Transverse colon (tissue), 3 donors: ENCODE data around the gene CD9.

Source experiments
- EP300 ChIP-seq: sonication (generic); formaldehyde crosslinking; IDR thresholded peaks from one replicate; pipeline ENCODE4 v1.6.1; 2017; ENCODE audit warnings: antibody characterized with exemption, low read depth
- TF ChIP-seq, protein P1 (sequence below), 5 experiments: fragments of 200-600 bp in 3 of 5; fragments of 450-650 bp in 2 of 5; sonication (generic) in 3 of 5; IDR thresholded peaks; 1 replicate in 2 of 5; 2 replicates in 3 of 5; pipeline ENCODE4 v1.5.1; 2016 to 2017; ENCODE audit warnings: antibody characterized with exemption in 5 of 5, inconsistent platforms in 3 of 5, mild to moderate bottlenecking in 2 of 5, moderate library complexity in 1 of 5

- TF ChIP-seq, protein P1, sequence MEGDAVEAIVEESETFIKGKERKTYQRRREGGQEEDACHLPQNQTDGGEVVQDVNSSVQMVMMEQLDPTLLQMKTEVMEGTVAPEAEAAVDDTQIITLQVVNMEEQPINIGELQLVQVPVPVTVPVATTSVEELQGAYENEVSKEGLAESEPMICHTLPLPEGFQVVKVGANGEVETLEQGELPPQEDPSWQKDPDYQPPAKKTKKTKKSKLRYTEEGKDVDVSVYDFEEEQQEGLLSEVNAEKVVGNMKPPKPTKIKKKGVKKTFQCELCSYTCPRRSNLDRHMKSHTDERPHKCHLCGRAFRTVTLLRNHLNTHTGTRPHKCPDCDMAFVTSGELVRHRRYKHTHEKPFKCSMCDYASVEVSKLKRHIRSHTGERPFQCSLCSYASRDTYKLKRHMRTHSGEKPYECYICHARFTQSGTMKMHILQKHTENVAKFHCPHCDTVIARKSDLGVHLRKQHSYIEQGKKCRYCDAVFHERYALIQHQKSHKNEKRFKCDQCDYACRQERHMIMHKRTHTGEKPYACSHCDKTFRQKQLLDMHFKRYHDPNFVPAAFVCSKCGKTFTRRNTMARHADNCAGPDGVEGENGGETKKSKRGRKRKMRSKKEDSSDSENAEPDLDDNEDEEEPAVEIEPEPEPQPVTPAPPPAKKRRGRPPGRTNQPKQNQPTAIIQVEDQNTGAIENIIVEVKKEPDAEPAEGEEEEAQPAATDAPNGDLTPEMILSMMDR (IDR thresholded peaks at IDR 0.05), result no peak
- no peak for TF ChIP-seq EP300
Observed at GRCh38 chr12:6167327-6168280, 32.6 kb upstream of the CD9 start.
